ENCODE results near the gene GPR150. TPM values are rescaled to one million over a fixed set of nuclear protein-coding genes. Genes with fewer than 3 reads are reported as not detected.

Gene GPR150
- polyA plus RNA-seq, 10 donors: 0.08 to 0.17 (median 0.12) TPM; not detected in 2

GRCh38 chr5:95649842-95650620 lies 30.1 kb downstream of the GPR150 start:
- no peak for DNase-seq

GRCh38 chr5:95652849-95653248 lies 33.0 kb downstream of the GPR150 start:
- DNase-seq: no peak

- DNase-seq: no peak
These were observed 34.3 kb downstream of the GPR150 start for GRCh38 chr5:95654196-95654595.

GRCh38 chr5:95655575-95655974 lies 35.7 kb downstream of the GPR150 start:
- DNase-seq: no peak

DNA sequence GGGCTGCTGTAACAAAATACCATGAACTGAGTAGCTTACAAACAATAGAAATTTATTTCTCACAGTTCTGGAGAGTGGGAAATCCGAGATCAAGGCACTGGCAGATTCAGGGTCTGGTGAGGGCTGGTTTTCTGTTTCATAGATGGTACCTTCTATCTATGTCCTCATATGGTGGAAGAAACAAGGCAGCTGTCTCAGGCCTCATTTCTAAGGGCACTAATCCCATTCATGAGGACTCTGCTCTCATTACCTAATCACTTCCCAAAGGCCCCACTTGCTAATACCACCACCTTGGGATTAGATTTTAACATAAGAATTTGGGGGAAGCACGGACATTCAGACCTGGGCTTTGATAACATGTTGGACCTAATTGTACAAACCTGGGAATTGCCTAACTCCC lies 40.2 kb downstream of the GPR150 start:
- DNase-seq: no peak

DNA sequence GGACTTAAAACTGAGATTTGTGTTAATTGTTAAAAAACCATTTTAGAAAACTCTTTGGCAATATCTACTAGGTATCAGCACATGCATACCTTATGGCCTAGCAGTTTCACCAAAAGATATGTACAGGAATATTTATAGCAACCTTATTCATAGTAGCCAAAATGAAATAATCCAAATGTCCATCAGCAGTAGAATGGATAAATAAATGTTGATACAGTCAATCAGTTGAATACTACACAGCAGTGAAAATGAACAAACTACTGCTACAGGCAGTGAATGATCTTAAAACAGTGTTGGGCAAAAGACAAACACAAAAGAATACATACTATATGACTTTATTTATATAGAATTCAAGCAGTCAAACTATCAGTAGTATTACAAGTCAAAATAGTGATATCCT lies 43.1 kb downstream of the GPR150 start:
- no peak for DNase-seq

- peak in 2 of 3 donors; percentile 58 to 75 for DNase-seq
These were observed 44.4 kb downstream of the GPR150 start for GRCh38 chr5:95664204-95664786.

DNA sequence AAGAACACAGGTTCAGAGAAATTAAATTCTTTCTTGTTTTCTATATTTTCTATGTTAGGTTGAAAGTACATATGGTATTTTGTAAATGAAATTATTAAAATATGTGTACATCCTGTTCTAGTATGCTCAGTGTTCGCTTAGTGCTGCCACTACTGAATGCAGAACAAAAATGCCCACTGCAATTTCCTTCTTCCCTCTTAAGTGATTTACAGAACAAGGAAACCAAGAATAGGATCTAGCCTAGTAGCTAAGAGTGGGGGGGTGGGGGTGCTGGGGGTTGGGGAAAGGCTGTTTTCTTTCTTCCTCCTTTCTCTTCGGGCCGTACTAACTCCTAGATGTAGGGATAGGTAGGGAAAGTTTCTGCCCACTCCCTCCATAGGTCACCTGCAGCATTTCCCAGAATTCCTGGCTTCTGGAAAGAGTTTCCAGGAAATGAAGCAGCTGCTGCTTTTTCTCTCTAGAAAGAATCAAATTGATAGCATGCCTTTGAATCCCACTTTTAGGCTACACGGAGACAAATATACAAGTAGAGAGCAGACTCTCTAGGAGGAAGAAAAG lies 47.3 kb downstream of the GPR150 start:
- DNase-seq: no peak

DNA sequence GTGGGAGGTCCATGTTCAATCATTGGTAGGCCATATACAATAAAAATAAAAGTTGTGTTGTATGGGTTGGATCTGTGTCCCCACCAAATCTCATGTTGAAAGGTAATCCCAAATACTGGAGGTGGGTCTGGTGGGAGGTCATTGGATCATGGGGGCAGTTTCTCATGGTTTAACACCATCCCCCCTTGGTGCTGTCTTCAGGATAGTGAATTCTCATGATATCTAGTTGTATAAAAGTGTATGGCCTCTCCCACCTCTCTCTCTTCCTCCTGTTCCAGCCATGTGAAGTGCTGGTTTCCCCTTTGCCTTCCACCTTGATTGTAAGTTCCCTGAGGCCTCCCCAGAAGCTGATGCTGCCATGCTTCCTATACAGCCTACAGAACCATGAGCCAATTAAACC lies 47.8 kb downstream of the GPR150 start:
- no peak for DNase-seq

DNA sequence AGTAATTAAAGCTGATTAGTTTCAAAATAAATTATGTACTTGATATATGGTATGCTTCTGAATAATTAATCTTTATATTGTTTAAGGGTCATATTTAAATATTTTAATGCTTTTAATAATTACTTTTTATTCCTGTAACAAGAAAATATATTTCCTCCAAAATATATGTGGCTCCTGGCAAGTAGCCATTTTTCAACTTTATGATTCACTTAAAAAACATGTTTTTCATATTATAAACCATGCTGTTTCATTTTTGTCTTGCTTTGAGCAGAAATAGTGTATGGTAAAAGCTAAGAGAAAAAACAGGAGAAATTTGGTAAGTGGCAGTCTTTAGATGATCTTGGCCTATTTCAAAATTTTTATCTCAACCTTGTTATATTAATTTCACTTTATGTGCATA lies 48.3 kb downstream of the GPR150 start:
- peak in 1 of 3 donors; percentile 45 for DNase-seq

- DNase-seq: peak in 1 of 3 donors; percentile 48
These were observed 48.8 kb downstream of the GPR150 start for GRCh38 chr5:95668728-95669127.

DNA sequence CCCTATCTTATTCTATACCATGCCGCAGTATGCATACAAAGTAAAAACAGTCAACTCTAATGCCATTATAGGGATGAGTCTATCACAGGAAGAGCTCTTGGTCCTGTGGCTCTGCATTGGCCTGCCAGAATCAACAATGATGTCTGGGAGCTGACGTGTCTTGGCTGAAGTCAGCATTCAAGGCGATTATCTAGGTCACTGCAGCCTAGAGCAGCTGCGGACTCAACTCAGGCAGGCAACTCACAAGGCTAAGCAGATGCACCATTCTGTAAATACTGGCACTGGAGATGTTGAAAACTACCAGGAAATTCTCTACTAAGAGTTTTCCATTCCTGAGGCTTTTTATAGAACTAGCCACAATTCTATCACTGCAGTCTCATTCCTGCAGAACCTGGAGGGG lies 49.7 kb downstream of the GPR150 start:
- DNase-seq: peak; percentile 78 to 87 (median 84)

DNA sequence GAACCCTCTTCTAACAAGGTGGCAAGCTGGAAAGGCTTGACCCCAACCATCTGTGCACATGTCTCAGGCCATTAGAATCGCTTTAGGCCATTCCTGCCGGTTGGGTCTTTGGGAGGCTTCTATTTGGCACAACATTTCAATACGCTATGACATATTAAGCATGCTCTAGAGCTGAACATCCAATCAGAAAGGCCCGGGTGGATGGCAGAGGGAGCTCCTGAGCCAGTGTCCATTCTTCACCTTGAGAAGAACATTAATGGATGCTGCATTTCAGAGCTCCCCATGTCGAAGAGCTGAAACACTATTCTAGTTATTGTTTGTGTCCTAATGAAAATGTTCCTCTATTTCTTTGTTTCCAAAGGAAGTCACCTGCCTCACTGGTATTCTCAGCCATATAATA lies 50.1 kb downstream of the GPR150 start:
- no peak for DNase-seq

DNA sequence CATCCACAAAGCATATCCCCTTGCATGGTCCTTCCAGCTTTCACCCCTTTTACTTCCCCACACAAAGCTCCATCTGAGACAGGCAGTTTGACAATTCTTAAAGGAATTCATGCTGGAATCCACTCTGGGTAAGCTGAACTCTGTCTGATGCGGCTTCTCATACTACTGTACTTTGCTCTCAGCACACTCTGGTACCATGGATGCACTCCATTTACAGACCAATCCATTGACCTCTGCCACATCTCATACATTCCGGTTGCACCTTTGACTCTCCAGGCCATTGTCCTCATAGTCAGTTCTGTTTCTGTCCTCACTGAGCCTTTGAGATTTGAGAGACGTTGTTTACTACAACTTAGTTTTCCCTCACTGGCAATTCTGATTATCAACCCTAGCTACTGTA lies 50.7 kb downstream of the GPR150 start:
- DNase-seq: no peak

Other genes with a start within 250 kb of the GPR150 start
- gene FAM81B, start 228.7 kb upstream of the GPR150 start, polyA plus RNA-seq (ENCODE audit: insufficient read length in 10 of 10): 10 to 100 TPM in 1 of 10 donors, 1 to 10 TPM in 9; 1.8 to 14.0 (median 7.2) TPM
- 10 to 100 TPM; 42.7 to 81.9 (median 57.6) TPM for gene SKIC3, start 65.1 kb upstream of the GPR150 start, polyA plus RNA-seq (ENCODE audit: insufficient read length in 10 of 10)
- 10 to 100 TPM in 4 of 10 donors, 1 to 10 TPM in 6; 7.1 to 13.6 (median 8.7) TPM for gene ARSK, start 65.0 kb upstream of the GPR150 start, polyA plus RNA-seq (ENCODE audit: insufficient read length in 10 of 10)
- 1 to 10 TPM; 2.6 to 8.7 (median 3.8) TPM for gene RFESD, start 26.7 kb downstream of the GPR150 start, polyA plus RNA-seq (ENCODE audit: insufficient read length in 10 of 10)
- gene SPATA9, start 62.9 kb downstream of the GPR150 start, polyA plus RNA-seq (ENCODE audit: insufficient read length in 10 of 10): 1 to 10 TPM; 1.0 to 3.2 (median 1.8) TPM
- gene RHOBTB3, start 111.2 kb downstream of the GPR150 start, polyA plus RNA-seq (ENCODE audit: insufficient read length in 10 of 10): 100 to 1,000 TPM in 5 of 10 donors, 10 to 100 TPM in 5; 81.1 to 131 (median 97.7) TPM
- gene GLRX, start 202.6 kb downstream of the GPR150 start, polyA plus RNA-seq (ENCODE audit: insufficient read length in 10 of 10): 10 to 100 TPM in 9 of 10 donors, 1 to 10 TPM in 1; 8.7 to 21.2 (median 11.7) TPM